Activated CD4-positive, alpha-beta memory T cell treated with anti-CD3 and anti-CD28 coated beads, Interleukin-2, amount 10 ng/mL, durations not matched to agents 7 days and 5 days (primary cell): Measurements from ENCODE around the gene ELAVL1. TPM values are rescaled to one million over a fixed set of nuclear protein-coding genes. Genes with fewer than 3 reads are reported as not detected.
"Not testable (repeated sequence)": the region's sequence is repeated elsewhere in the genome, so short reads cannot be mapped to it uniquely, and the experiment has no call there.

Source experiments
- CTCF ChIA-PET: fragments of 350-600 bp; sonication (Branson Sonifier 250); formaldehyde crosslinking; loops from one replicate; lab custom pipeline; 2021; ENCODE audit warnings: antibody characterized with exemption, inconsistent platforms; lab: Charles Lee
- POLR2A ChIA-PET: fragments of 350-600 bp; sonication (Branson Sonifier 250); formaldehyde crosslinking; loops from one replicate; lab custom pipeline; 2021; ENCODE audit warnings: antibody characterized with exemption; lab: Charles Lee
- DNase-seq: peaks from one replicate; pipeline ENCODE4 v3.0.0-alpha.2; 2020
- H3K27ac Mint-ChIP-seq: one replicate; pipeline ENCODE4 v1.8.0; 2021; ENCODE audit warnings: mild to moderate bottlenecking, mixed read lengths
- H3K27me3 Mint-ChIP-seq: one replicate; pipeline ENCODE4 v1.8.0; 2021; ENCODE audit warnings: mixed read lengths
- H3K36me3 Mint-ChIP-seq: one replicate; pipeline ENCODE4 v1.8.0; 2021; ENCODE audit warnings: low read depth, mixed read lengths
- H3K4me1 Mint-ChIP-seq: one replicate; pipeline ENCODE4 v1.8.0; 2021; ENCODE audit warnings: mixed read lengths
- H3K4me3 Mint-ChIP-seq: one replicate; pipeline ENCODE4 v1.8.0; 2021; ENCODE audit warnings: mild to moderate bottlenecking, mixed read lengths
- H3K9me3 Mint-ChIP-seq: one replicate; pipeline ENCODE4 v1.8.0; 2021; ENCODE audit warnings: mixed read lengths
- total RNA-seq, 2 experiments: library from RNA; stranded (reverse); gene quantifications; one replicate each; pipeline ENCODE4 v1.2.3, GENCODE V29; 2021

The ELAVL1 gene
- total RNA-seq, 2 experiments from 2014 or later, result 93.6 to 102 TPM

DNA sequence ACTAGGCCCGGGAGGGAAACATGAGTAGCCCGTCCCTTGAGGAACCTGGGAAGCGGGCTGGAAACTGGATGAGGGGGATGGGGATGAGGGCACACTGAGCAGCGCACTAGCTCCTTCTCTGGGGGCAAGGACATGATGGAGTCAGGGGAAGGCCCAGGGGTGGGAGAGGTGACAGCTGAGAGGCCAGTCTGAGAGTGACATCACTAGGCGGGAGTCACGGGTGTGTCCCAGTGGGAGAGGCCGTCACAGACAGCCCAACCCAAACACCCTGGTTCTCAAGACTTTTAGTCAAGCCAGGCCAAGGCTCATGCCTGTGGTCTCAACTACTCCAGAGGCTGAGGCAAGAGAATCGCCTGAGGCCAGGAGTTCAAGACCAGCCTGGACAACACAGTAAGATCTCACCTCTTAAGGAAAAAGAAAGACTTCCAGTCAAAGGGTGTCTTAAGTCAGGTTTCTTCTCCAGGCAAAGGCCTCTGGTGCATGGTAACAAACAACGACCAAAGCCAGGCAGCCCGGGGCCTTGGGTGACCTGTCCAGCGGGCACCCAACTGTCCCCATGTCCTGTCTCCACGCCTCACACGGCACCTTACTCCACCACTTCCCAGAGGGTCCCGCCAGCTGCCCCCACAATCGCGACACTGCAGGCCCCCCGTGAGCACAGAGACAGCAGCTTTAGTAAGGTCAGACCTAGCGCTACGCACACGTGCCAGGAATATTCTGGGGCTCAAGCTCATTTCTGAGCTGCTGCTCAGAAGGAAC, 36.5 kb downstream of the ELAVL1 start:
- Mint-ChIP-seq H3K4me3 (no peak overlapping the region), H3K27me3 (no peaks in the 10 kb centered on the region), H3K27ac (no peak overlapping the region), H3K36me3 (peaks cover 21% of the 10 kb centered on the region), H3K4me1 (peaks cover 1% of the 10 kb centered on the region), H3K9me3 (no peaks in the 10 kb centered on the region)
- DNase-seq, result no peak
- POLR2A ChIA-PET, result no interaction called here
- CTCF ChIA-PET, result interaction anchor here (0.6 to 4.4 kb wide), 4 partner anchors 25 to 145 kb away, joined by 3 to 25 read pairs (median 14); partner anchors contain the start of gene TIMM44

DNA sequence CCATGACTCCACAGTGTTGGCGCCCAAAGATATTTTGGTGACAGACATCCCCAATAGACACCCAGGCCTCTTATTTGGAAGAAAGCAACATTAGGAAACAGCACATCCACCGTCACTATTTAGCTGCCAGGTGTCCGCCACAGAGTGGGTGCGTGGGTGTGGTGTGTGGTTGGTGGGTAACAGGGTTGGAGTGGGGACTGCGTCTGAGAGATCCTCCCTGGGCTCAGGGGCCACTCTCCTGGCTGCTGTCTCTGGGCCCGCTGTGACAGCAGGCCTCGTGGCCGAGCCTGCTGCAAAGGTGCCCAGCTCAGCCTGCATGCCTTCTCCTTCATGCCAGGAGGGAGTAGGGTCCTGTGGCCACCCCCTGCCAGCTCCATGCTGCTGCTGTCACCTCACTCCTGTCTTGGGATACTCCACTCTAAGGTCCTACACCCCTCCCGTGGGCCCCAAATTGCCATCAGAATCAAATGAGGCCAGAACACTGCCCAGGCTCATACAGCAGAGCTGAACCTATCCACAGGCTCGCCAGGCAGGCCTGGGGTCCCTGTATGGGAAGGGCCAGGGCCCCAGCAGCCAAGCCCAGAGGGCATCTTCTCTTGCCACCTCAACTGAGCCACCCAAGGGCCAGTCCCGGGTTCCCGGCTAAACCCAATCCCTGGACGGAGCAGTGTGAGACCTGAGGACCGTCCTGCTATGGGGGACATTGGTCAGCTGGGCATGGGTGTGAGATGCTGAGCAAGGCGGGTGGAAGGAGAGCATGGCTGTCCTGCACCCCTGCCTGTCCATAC, 37.2 kb downstream of the ELAVL1 start:
- H3K9me3 Mint-ChIP-seq, result no peaks in the 10 kb centered on the region
- no peak overlapping the region for H3K27ac Mint-ChIP-seq
- peaks cover 19% of the 10 kb centered on the region for H3K36me3 Mint-ChIP-seq
- H3K4me3 Mint-ChIP-seq, result no peak overlapping the region
- no peak for DNase-seq
- ChIA-PET POLR2A (no interaction called here), CTCF (interaction anchor here (0.6 to 4.4 kb wide), 3 partner anchors 24 to 146 kb away, joined by 3 to 23 read pairs (median 4); partner anchors contain the start of gene TIMM44)
- H3K4me1 Mint-ChIP-seq, result peaks cover 1% of the 10 kb centered on the region
- H3K27me3 Mint-ChIP-seq, result no peaks in the 10 kb centered on the region

DNA sequence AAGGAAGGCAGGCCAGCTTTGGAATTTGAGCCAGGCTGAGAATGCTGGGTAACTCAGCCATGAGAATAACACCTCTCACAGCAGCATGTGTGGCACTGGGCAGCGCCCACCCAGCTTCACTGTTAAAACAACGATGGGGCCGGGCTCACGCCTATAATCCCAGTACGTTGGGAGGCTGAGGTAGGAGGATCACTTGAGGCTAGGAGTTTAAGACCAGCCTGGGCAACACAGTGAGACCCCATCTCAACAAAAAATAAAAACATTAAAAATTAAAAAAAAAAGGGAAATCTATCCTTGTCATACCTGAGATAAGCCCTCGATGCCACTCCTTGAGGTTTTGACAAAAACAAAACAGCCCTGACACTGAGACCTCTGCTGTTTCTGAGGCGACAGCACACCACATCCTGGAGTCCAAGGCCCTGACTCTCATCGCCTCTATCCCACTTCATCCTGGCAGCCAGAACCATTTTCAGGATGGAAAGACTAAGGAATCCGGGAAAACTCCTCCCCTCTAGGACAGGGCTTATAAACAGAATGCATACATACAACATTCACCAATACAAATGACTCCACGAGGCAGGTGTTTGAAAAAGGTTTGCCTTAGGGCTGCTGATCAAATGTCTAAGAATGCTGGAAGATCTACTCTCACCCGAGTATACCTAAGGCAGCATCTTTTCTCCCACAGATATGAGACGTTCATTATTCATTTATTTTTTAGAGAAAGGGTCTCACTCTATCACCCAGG, 39.3 kb downstream of the ELAVL1 start:
- Mint-ChIP-seq H3K27ac (no peak overlapping the region), H3K36me3 (peaks cover 27% of the 10 kb centered on the region)

DNA sequence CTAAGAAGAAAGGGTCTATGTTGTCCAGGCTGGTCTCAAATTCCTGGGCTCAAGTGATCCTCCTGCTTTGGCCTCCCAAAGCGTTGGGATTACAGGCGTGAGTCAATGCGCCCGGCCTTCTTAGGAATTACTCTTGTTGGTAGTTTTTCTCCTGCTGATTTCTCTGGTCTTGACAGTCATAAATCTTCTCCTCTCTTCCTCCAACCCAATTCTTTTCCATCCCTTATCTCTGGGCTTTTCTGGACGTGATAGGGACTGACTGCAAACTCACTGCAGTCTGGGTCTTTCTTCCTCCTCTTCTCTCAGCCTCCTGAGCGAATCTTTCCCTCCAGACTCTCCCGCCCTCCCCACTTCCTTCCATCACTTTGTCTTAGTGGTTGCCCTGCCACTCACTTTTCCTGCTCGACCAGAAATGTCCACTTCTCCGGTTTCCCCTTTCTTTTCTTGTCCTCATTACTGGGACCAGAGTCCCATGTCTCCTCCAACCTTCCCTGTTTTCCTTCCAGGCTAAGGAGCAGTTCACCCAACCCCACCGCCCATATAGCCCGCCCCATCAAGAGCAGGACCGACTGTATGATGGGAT, 40.1 kb downstream of the ELAVL1 start:
- no peak overlapping the region for H3K4me3 Mint-ChIP-seq
- H3K4me1 Mint-ChIP-seq, result peaks cover 1% of the 10 kb centered on the region
- H3K9me3 Mint-ChIP-seq, result no peaks in the 10 kb centered on the region
- H3K27ac Mint-ChIP-seq, result no peak overlapping the region
- peaks cover 25% of the 10 kb centered on the region for H3K36me3 Mint-ChIP-seq
- no peak for DNase-seq
- CTCF ChIA-PET, result interaction anchor here (1.0 kb wide), 1 partner anchor 21 kb away, joined by 3 read pairs; no protein-coding TSS in a partner anchor
- POLR2A ChIA-PET, result no interaction called here
- no peaks in the 10 kb centered on the region for H3K27me3 Mint-ChIP-seq

More for the DNA sequence above, 39.3 kb downstream of the ELAVL1 start:
- POLR2A ChIA-PET, result no interaction called here
- CTCF ChIA-PET, result interaction anchor here (1.0 kb wide), 1 partner anchor 23 kb away, joined by 3 read pairs; the partner anchor contains the start of gene TIMM44
- Mint-ChIP-seq H3K9me3 (no peaks in the 10 kb centered on the region), H3K27me3 (no peaks in the 10 kb centered on the region), H3K4me1 (peaks cover 1% of the 10 kb centered on the region), H3K4me3 (no peak overlapping the region)
- DNase-seq, result no peak

DNA sequence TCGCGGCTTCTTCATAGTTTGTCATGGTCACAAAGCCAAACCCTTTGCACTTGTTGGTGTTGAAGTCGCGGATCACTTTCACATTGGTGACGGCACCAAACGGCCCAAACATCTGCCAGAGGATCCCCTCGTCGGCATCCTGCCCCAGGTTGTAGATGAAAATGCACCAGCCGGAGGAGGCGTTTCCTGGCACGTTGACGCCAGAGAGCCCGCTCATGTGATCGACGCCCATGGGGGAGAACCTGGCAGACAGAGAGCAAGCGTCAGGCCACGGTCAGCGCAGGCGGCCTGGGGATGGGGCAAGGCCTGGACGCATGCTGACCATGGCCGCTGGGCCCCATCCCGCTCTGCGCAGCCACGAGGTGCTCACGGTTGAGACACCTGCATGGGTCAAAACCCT, 41.9 kb downstream of the ELAVL1 start:
- H3K27ac Mint-ChIP-seq, result no peak overlapping the region
- CTCF ChIA-PET, result no interaction called here
- H3K9me3 Mint-ChIP-seq, result no peaks in the 10 kb centered on the region
- DNase-seq, result no peak
- H3K36me3 Mint-ChIP-seq, result peaks cover 25% of the 10 kb centered on the region
- peaks cover 1% of the 10 kb centered on the region for H3K4me1 Mint-ChIP-seq
- POLR2A ChIA-PET, result no interaction called here
- H3K27me3 Mint-ChIP-seq, result no peaks in the 10 kb centered on the region
- no peak overlapping the region for H3K4me3 Mint-ChIP-seq

DNA sequence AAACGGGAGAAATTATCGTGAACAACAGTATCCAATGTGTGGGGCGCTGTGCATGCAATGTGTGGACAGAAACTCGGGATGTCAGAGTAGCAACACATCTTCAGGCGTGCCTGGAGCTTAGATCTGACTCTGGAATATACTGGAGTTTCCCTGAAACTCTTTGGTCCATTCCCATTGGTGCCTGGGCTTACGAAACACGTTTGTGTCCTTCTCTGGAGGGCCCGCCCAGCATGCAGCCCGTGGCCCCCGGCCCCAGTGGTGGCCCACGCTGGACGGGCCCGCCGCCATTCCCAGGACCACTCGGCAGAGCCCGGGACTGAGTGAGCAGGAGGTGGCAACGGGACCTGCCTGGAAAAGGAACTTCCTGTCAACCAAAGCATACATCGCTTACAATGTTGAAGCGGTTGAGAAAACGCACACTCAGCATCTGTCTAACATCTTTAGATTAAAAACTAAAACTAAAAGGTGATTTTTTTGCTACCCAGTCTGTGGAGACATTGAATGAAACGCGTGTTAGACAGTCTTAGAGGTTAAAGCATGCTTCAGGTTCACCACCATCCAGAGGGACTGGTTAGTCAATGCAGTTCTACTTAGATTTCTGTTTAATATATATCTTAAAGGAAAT, 42.7 kb downstream of the ELAVL1 start:
- DNase-seq, result no peak
- Mint-ChIP-seq H3K9me3 (no peaks in the 10 kb centered on the region), H3K4me3 (no peak overlapping the region), H3K36me3 (peaks cover 25% of the 10 kb centered on the region), H3K27me3 (no peaks in the 10 kb centered on the region), H3K27ac (no peak overlapping the region), H3K4me1 (peaks cover 1% of the 10 kb centered on the region)
- CTCF ChIA-PET, result no interaction called here
- POLR2A ChIA-PET, result interaction anchor here (0.6 kb wide), 1 partner anchor 213 kb away, joined by 3 read pairs; no protein-coding TSS in a partner anchor

DNA sequence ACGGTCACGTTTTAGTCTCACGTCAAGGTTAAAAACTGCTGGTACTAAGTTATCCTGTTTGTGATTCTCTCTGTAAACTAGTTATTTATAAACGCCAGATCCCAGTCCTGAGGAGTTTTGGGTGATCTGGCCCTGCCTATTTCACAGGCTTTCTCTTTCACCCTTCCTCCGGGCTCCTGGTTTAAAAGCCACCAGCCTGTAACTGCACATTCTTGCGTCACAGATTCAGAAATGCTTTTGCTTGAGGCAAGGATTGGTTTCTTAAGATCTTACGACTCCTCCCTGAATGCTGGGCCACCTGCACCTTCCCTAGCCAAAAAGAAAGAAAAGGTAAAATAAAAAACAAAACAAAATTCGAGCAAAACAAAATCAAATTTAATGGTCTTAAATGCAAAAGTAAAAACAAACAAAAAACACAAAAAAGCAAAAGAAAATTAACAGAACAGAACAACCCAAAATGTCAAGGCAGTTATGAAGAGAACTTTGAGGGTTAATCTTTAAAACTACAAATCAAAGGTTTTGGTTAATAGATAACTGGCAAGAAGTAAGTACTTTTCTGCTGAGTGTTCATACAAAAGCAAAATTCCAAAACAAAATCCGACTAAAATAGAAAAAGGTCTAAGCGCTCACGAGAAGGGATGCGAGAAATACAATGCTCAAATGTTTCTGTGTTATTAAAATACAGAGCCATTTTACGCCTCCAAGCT, 43.4 kb downstream of the ELAVL1 start:
- H3K36me3 Mint-ChIP-seq, result peaks cover 18% of the 10 kb centered on the region
- H3K27me3 Mint-ChIP-seq, result no peaks in the 10 kb centered on the region
- no peak for DNase-seq
- no peak overlapping the region for H3K4me3 Mint-ChIP-seq
- CTCF ChIA-PET, result no interaction called here
- no peaks in the 10 kb centered on the region for H3K9me3 Mint-ChIP-seq
- H3K27ac Mint-ChIP-seq, result no peak overlapping the region
- POLR2A ChIA-PET, result interaction anchor here (0.6 kb wide), 1 partner anchor 213 kb away, joined by 3 read pairs; no protein-coding TSS in a partner anchor
- peaks cover 1% of the 10 kb centered on the region for H3K4me1 Mint-ChIP-seq

DNA sequence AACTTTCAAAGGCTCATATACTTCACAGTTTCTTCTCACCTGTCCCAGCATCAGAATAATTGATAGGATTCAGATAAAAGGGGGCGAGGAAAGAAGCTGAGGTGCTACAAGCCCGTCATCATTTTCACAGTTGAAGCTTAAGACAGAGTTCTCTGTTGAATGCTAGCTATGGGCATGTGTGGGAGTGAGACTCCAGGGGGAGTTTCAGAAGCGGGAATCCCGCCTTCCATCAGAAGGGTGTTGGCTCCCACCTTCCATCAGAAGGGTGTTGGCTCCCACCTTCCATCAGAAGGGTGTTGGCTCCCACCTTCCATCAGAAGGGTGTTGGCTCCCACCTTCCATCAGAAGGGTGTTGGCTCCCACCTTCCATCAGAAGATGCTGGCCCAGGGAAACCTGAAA, 44.4 kb downstream of the ELAVL1 start:
- not testable (repeated sequence) for H3K9me3 Mint-ChIP-seq

DNA sequence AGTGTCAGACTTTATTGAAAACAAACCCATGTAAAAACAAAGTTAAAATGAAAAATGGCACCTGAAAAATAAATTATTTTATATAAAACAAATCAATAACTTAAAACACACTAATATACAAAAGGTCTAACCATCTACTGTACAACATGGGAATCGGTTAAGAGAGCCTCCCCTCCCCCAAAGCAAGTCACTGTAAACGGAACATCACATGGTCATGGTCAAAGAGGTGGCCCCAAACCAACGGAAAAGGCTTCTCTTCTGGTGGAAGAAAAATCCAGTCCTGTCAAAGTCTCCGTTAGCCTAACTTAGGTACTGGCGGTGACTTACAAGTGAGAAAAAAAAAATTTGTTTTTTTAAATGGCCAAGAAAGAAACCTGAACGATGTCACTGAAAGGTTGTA, 46.2 kb downstream of the ELAVL1 start:
- H3K4me1 Mint-ChIP-seq, result no peaks in the 10 kb centered on the region
- no peak overlapping the region for H3K27ac Mint-ChIP-seq
- no peak overlapping the region for H3K4me3 Mint-ChIP-seq
- DNase-seq, result no peak
- H3K36me3 Mint-ChIP-seq, result peaks cover 14% of the 10 kb centered on the region
- no peaks in the 10 kb centered on the region for H3K9me3 Mint-ChIP-seq
- POLR2A ChIA-PET, result no interaction called here
- H3K27me3 Mint-ChIP-seq, result no peaks in the 10 kb centered on the region
- CTCF ChIA-PET, result interaction anchor here (1.2 kb wide), 1 partner anchor 15 kb away, joined by 4 read pairs; the partner anchor contains the start of gene TIMM44

More for the DNA sequence above, 44.4 kb downstream of the ELAVL1 start:
- CTCF ChIA-PET, result interaction anchor here (1.3 kb wide), 1 partner anchor 17 kb away, joined by 7 read pairs; the partner anchor contains the start of gene TIMM44
- H3K4me1 Mint-ChIP-seq, H3K27me3 Mint-ChIP-seq, H3K27ac Mint-ChIP-seq, H3K4me3 Mint-ChIP-seq, POLR2A ChIA-PET, DNase-seq: not testable (repeated sequence)
- H3K36me3 Mint-ChIP-seq, result peaks cover 14% of the 10 kb centered on the region

DNA sequence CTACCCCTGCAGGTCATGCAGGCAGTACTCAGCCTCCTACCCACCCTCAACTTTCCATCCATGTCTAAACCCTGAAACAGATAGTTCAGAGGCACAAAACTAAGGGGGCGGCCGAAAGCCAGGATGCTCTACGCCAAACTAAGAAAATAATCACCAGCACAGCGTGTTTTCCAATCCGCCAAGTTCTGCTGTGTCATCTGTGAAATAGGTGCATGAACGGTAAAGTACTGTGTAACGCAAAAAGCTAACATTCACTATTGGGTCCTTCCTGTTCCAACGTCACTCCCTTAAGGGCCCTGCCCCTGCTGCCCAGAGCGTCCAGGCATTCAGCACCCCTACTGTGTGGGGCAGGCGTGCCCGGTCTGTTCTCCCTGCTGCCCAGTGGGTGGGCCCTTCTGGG, 49.7 kb downstream of the ELAVL1 start:
- Mint-ChIP-seq H3K27me3 (no peaks in the 10 kb centered on the region), H3K36me3 (peaks cover under 1% of the 10 kb centered on the region), H3K27ac (no peak overlapping the region), H3K4me3 (no peak overlapping the region), H3K9me3 (no peaks in the 10 kb centered on the region), H3K4me1 (no peaks in the 10 kb centered on the region)
- POLR2A ChIA-PET, result no interaction called here
- CTCF ChIA-PET, result no interaction called here
- no peak for DNase-seq

DNA sequence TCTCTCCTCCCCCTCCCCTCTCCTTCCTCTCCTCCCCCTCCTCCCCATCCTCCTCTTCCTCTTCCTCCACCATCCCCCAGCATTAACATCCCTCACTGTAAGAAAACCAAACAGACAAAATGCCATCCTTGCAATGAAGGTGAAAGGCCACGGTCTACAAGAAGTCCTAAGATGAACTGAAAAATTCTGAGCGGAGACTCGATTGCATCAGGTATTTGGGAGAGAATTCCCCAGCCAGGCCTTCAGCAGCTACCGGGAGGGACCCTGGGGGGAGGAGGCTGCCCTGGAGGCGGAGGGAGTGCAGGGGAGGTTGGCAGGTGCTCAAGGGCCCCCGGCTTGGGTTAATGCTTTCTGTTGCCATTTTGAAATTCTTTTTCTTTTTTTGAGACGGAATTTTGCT, 51.9 kb downstream of the ELAVL1 start:
- no peak overlapping the region for H3K27ac Mint-ChIP-seq

More for the DNA sequence above, 51.9 kb downstream of the ELAVL1 start:
- DNase-seq, result no peak
- no peaks in the 10 kb centered on the region for H3K9me3 Mint-ChIP-seq
- CTCF ChIA-PET, result interaction anchor here (1.0 kb wide), 1 partner anchor 9 kb away, joined by 5 read pairs; no protein-coding TSS in a partner anchor
- H3K36me3 Mint-ChIP-seq, result no peaks in the 10 kb centered on the region
- POLR2A ChIA-PET, result interaction anchor here (1.5 kb wide), 1 partner anchor 367 kb away, joined by 3 read pairs; no protein-coding TSS in a partner anchor
- H3K4me1 Mint-ChIP-seq, result no peaks in the 10 kb centered on the region
- no peak overlapping the region for H3K4me3 Mint-ChIP-seq
- no peaks in the 10 kb centered on the region for H3K27me3 Mint-ChIP-seq
